Measurements from ENCODE around the gene KLK14. TPM values are rescaled to one million over a fixed set of nuclear protein-coding genes. Genes with fewer than 3 reads are reported as not detected.

KLK14 gene
- total and polyA plus RNA-seq, 2 experiments from 2014 or later: 0.13 TPM; not detected in 1

DNA sequence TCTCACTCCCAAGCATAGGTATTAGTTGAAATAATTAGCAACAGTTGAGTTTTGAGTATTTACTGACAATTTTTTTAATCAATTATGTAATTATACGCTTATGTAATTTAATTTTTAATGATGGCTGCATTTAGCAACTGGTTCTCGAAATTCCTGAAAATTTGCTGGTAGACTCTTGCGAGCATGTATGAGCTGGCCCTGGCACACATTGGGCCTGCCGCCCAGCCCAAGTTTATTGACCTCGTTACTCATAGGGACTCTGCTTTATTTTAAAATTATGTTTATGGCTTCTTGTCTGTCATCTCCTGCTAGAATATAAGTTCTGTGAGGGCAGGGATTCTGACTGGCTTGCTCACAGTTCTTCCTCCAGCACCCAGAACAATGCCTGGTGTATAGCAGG lies 6.7 kb downstream of the KLK14 start:
- H3K27ac ChIP-seq: no peak overlapping the region
- no peak overlapping the region for H2AFZ ChIP-seq
- H3K9me3 ChIP-seq (ENCODE audit: low read depth): peaks cover 6% of the 10 kb centered on the region
- no peak overlapping the region for H3K4me2 ChIP-seq
- no peaks in the 10 kb centered on the region for H3K9me2 ChIP-seq (replicated peaks; ENCODE audit: insufficient read depth)
- no peak for DNase-seq (ENCODE audit: low spot score)
- no peaks in the 10 kb centered on the region for H4K20me1 ChIP-seq (ENCODE audit: insufficient read depth, poor library complexity, severe bottlenecking)
- H3K79me2 ChIP-seq: no peaks in the 10 kb centered on the region
- H3K4me3 ChIP-seq: no peak overlapping the region
- TF ChIP-seq EZH2phosphoT487 (IDR thresholded peaks at IDR 0.05; ENCODE audit: low read depth, severe bottlenecking, unreplicated experiment) (no peak), EZH2 (IDR thresholded peaks at IDR 0.05; ENCODE audit: borderline replicate concordance) (no peak), CTCF (IDR thresholded peaks at IDR 0.05; ENCODE audit: poor library complexity) (no peak)
- no peaks in the 10 kb centered on the region for H3K36me3 ChIP-seq (replicated peaks; ENCODE audit: insufficient read depth, low read depth)
- H3K4me1 ChIP-seq (ENCODE audit: insufficient read depth): no peaks in the 10 kb centered on the region
- 93% methylated on average over 5 of the region's 5 CpGs for WGBS (ENCODE audit: low lambda C conversion rate, missing lambda C conversion rate)
- no peaks in the 10 kb centered on the region for H3K27me3 ChIP-seq

DNA sequence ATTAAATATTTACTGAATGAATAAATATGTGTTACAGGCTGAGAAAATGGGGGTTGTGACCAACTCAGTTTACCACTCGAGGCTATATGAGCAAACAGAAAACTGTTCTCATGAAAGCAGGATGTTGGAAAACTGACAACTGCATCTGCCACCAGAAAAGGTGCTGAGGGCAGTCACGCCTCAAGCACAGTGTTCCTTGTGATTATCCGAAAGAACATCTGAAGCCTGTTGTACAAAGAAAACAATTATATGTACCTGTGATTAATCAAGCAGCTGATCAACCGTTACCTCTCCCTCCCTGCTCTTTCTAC lies 11.6 kb downstream of the KLK14 start:
- Histone ChIP-seq H3K27ac (no peak overlapping the region), H3K4me3 (no peak overlapping the region), H3K9me3 (ENCODE audit: low read depth) (peaks cover 6% of the 10 kb centered on the region), H3K9me2 (replicated peaks; ENCODE audit: insufficient read depth) (no peaks in the 10 kb centered on the region), H3K27me3 (no peaks in the 10 kb centered on the region), H2AFZ (no peak overlapping the region), H3K4me1 (ENCODE audit: insufficient read depth) (no peaks in the 10 kb centered on the region), H3K79me2 (no peaks in the 10 kb centered on the region), H4K20me1 (ENCODE audit: insufficient read depth, poor library complexity, severe bottlenecking) (no peaks in the 10 kb centered on the region), H3K4me2 (no peak overlapping the region), H3K36me3 (replicated peaks; ENCODE audit: insufficient read depth, low read depth) (no peaks in the 10 kb centered on the region)
- WGBS (ENCODE audit: low lambda C conversion rate, missing lambda C conversion rate): 69% methylated on average over 4 of the region's 4 CpGs
- TF ChIP-seq CTCF (IDR thresholded peaks at IDR 0.05; ENCODE audit: poor library complexity) (no peak), EZH2 (IDR thresholded peaks at IDR 0.05; ENCODE audit: borderline replicate concordance) (no peak), EZH2phosphoT487 (IDR thresholded peaks at IDR 0.05; ENCODE audit: low read depth, severe bottlenecking, unreplicated experiment) (no peak)
- DNase-seq (ENCODE audit: low spot score): no peak

GRCh38 chr19:51070334-51071094 lies 12.2 kb downstream of the KLK14 start:
- peaks cover 1% of the 10 kb centered on the region for H3K4me1 ChIP-seq (ENCODE audit: insufficient read depth)
- no peak for DNase-seq (ENCODE audit: low spot score)
- H3K27ac ChIP-seq: no peak overlapping the region
- H3K36me3 ChIP-seq (replicated peaks; ENCODE audit: insufficient read depth, low read depth): no peaks in the 10 kb centered on the region
- H3K27me3 ChIP-seq: no peaks in the 10 kb centered on the region
- peaks cover 6% of the 10 kb centered on the region for H3K9me3 ChIP-seq (ENCODE audit: low read depth)
- TF ChIP-seq CTCF (IDR thresholded peaks at IDR 0.05; ENCODE audit: poor library complexity): no peak
- no peak for TF ChIP-seq EZH2phosphoT487 (IDR thresholded peaks at IDR 0.05; ENCODE audit: low read depth, severe bottlenecking, unreplicated experiment)
- TF ChIP-seq EZH2 (IDR thresholded peaks at IDR 0.05; ENCODE audit: borderline replicate concordance): no peak
- no peaks in the 10 kb centered on the region for H4K20me1 ChIP-seq (ENCODE audit: insufficient read depth, poor library complexity, severe bottlenecking)
- no peak overlapping the region for H2AFZ ChIP-seq
- H3K79me2 ChIP-seq: no peaks in the 10 kb centered on the region
- WGBS (ENCODE audit: low lambda C conversion rate, missing lambda C conversion rate): 80% methylated on average over 5 of the region's 5 CpGs
- no peak overlapping the region for H3K4me2 ChIP-seq
- no peak overlapping the region for H3K4me3 ChIP-seq
- H3K9me2 ChIP-seq (replicated peaks; ENCODE audit: insufficient read depth): no peaks in the 10 kb centered on the region
